PC-3 (cell line): ENCODE data around the gene PHKA1.

Source experiments
- EZH2 ChIP-seq: fragments of 300-600 bp; sonication (generic); IDR thresholded peaks from one replicate; pipeline ENCODE4 v1.6.1; 2017; ENCODE audit warnings: antibody characterized with exemption, mild to moderate bottlenecking, low read length; ENCODE audit not compliant: unreplicated experiment
- EZH2phosphoT487 ChIP-seq: fragments of 300-600 bp; sonication (generic); IDR thresholded peaks from 2 replicates; pipeline ENCODE4 v1.6.1; 2018; ENCODE audit warnings: mild to moderate bottlenecking, antibody characterized with exemption, low read length, borderline replicate concordance
- TF ChIP-seq, protein P1 (sequence below): fragments of 300-600 bp; sonication (generic); conservative IDR thresholded peaks from 2 replicates; pipeline ENCODE4 v1.5.1; 2017; ENCODE audit warnings: antibody characterized with exemption, low read depth, mild to moderate bottlenecking, low read length

DNA sequence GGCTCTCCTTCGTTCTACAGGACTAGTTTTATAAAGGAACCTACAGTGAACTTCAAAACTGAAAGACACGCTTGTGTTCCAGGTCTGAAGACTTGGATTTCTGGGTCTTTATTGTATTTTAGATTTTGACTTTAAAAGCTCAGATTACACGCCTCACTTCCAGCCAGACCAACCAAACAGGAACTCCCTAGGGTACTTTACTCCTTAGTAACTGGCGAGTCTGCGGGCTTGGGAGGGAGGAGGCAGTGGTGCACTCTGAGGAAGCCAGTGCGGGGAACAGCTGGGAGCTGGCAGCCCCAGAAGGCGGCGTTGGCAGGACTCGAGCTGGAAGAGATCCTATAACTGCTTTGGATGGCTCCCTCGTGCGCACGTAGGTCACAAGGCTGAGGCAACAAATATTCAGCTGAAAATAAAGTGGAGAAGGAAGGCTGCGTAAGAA lies 391 bp upstream of the PHKA1 start:
- TF ChIP-seq, protein P1, sequence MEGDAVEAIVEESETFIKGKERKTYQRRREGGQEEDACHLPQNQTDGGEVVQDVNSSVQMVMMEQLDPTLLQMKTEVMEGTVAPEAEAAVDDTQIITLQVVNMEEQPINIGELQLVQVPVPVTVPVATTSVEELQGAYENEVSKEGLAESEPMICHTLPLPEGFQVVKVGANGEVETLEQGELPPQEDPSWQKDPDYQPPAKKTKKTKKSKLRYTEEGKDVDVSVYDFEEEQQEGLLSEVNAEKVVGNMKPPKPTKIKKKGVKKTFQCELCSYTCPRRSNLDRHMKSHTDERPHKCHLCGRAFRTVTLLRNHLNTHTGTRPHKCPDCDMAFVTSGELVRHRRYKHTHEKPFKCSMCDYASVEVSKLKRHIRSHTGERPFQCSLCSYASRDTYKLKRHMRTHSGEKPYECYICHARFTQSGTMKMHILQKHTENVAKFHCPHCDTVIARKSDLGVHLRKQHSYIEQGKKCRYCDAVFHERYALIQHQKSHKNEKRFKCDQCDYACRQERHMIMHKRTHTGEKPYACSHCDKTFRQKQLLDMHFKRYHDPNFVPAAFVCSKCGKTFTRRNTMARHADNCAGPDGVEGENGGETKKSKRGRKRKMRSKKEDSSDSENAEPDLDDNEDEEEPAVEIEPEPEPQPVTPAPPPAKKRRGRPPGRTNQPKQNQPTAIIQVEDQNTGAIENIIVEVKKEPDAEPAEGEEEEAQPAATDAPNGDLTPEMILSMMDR = 0 out of 2 replicates have a peak, but pooled peaks have one; percentile 11
- TF ChIP-seq EZH2 (no peak), EZH2phosphoT487 (no peak)
